Stomach smooth muscle (tissue), 2 donors: Measurements from ENCODE around the gene ENDOG.

Experiments
- H3K27ac ChIP-seq: one replicate; pipeline ENCODE4 v1.7.0; 2013; ENCODE audit warnings: mild to moderate bottlenecking, low read length, inconsistent platforms
- H3K27me3 ChIP-seq, 2 donors: one replicate each; pipeline ENCODE4 v1.7.0; 2013; ENCODE audit warnings: low read length in 2 of 2; ENCODE audit not compliant: insufficient read depth in 2 of 2, control insufficient read depth in 1 of 2
- H3K36me3 ChIP-seq, 2 donors: one replicate each; pipeline ENCODE4 v1.7.0; 2013; ENCODE audit warnings: low read length in 2 of 2; ENCODE audit not compliant: control insufficient read depth in 2 of 2, insufficient read depth in 2 of 2
- H3K4me1 ChIP-seq: one replicate; pipeline ENCODE4 v1.7.0; 2013; ENCODE audit warnings: low read length; ENCODE audit not compliant: control insufficient read depth, insufficient read depth
- H3K4me3 ChIP-seq, 2 donors: one replicate each; pipeline ENCODE4 v1.7.0; 2013; ENCODE audit warnings: low read length in 2 of 2
- H3K9ac ChIP-seq, 2 donors: one replicate each; pipeline ENCODE4 v1.7.0; 2013; ENCODE audit warnings: low read length in 2 of 2, mild to moderate bottlenecking in 1 of 2
- H3K9me3 ChIP-seq, 2 donors: one replicate each; pipeline ENCODE4 v1.7.0; 2013; ENCODE audit warnings: low read length in 2 of 2; ENCODE audit not compliant: control insufficient read depth in 2 of 2
- donor health status: healthy.
- donor health status: Pancreatic carcinoma.

ENDOG gene

DNA sequence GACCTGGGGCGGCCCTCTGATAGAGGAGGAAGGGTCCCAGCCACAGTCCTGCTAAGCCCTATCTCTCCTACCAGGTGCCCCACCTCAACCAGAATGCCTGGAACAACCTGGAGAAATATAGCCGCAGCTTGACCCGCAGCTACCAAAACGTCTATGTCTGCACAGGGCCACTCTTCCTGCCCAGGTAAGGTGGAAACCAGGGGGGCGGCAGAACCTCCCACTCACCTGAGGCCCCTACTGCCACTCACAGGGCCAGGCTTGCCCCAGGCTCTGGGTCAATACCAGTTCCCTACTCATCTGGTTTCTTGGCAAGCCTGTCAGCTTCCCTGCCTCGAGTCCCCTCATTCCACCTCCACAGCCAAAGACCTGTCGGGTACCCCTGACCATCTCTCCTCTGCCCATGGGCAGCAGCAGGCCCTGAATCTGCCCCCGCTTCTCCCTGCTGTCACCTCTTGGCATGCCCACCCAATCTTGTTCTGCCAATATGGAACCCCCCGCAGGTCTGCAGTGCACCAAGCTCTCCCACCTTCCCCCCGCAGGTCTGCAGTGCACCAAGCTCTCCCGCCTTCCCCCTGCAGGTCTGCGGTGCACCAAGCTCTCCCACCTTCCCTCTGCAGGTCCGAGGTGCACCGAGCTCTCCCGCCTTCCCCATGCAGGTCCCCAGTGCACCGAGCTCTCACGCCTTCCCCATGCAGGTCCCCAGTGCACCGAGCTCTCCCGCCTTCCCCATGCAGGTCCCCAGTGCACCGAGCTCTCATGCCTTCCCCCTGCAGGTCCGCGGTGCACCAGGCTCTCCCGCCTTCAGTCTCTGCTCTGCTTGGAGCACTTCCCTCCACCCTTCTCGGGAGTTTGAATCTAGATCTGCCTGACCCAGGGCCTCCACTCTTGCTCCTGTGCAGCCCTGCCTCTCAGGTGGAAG is 2.6 kb downstream of the ENDOG start:
- H3K36me3 ChIP-seq: peaks cover 16 to 28% of the 10 kb centered on the region in 2 donors

DNA sequence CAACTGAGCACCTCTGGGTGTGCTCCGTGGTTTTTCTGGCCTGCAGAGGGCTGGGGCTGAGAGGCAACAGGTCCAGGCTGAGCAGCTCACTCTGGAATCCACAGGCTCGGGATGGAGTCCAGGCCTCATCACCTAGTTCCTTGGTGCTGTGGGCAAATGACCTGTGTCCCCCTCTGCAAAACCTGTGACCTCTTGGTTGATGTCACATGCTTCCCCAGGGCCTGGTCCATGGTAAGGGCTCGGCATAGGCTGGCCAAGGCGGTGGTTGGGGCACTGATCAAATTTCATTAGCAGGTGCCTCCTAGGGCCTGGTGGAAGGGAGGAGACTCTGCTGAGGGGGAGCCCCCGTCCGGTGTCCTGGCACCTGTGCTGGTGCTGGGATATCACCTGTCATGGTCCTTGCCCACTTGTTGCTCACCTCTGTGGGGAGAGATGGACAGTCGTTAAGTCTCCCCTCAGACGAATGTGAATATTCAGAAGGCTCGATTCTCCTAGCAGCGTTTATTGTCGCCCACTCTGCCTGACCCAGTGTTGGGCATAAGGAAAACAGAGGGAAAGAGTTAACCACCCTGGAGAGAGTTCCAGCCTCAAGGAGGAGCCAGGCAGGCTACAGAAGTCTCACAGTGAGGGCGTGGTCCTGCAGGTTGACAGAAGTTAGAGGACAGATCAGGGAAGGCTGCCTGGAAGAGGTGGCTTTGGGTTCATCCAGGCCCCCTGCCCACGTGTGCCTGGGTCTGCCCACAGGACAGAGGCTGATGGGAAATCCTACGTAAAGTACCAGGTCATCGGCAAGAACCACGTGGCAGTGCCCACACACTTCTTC is 3.5 kb downstream of the ENDOG start:
- H3K9me3 ChIP-seq: no peaks in the 10 kb centered on the region
- H3K4me3 ChIP-seq: no peak overlapping the region
- no peaks in the 10 kb centered on the region for H3K27me3 ChIP-seq
- no peak overlapping the region for H3K27ac ChIP-seq
- peaks cover 17% of the 10 kb centered on the region for H3K4me1 ChIP-seq
- H3K36me3 ChIP-seq: peaks cover 22 to 35% of the 10 kb centered on the region in 2 donors
- no peak overlapping the region for H3K9ac ChIP-seq

More for the DNA sequence above, 2.6 kb downstream of the ENDOG start:
- Histone ChIP-seq H3K9me3 (no peaks in the 10 kb centered on the region), H3K27ac (peak overlapping the region; percentile 70), H3K9ac (no peak overlapping the region), H3K4me3 (no peak overlapping the region), H3K4me1 (peaks cover 17% of the 10 kb centered on the region), H3K27me3 (no peaks in the 10 kb centered on the region)

DNA sequence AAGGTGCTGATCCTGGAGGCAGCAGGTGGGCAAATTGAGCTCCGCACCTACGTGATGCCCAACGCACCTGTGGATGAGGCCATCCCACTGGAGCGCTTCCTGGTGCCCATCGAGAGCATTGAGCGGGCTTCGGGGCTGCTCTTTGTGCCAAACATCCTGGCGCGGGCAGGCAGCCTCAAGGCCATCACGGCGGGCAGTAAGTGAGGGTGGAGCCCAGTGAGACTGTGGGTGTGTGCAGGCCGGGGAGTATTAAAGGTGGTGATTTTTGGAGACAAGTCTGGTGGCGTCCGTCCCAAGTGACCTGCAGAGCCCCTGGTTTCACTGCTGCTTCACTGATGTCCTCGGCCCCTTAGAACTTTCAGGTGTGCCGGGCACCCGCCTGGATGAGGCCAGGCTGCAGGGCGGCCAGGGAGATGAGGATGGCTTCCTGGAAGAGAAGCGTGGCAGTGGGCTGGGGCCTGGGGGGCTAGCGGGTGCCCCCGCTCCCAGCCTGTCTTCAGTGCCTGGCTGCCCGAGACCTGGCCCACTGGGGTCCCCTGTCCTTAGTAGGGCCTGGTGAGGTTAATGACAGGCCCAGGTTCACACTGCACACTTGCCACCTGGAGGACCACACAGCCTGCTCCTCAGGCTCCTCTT is 4.2 kb downstream of the ENDOG start:
- H3K4me3 ChIP-seq: no peak overlapping the region
- H3K4me1 ChIP-seq: peaks cover 17% of the 10 kb centered on the region
- peaks cover 25 to 37% of the 10 kb centered on the region in 2 donors for H3K36me3 ChIP-seq
- no peak overlapping the region for H3K9ac ChIP-seq
- H3K9me3 ChIP-seq: no peaks in the 10 kb centered on the region
- no peak overlapping the region for H3K27ac ChIP-seq
- H3K27me3 ChIP-seq: no peaks in the 10 kb centered on the region

DNA sequence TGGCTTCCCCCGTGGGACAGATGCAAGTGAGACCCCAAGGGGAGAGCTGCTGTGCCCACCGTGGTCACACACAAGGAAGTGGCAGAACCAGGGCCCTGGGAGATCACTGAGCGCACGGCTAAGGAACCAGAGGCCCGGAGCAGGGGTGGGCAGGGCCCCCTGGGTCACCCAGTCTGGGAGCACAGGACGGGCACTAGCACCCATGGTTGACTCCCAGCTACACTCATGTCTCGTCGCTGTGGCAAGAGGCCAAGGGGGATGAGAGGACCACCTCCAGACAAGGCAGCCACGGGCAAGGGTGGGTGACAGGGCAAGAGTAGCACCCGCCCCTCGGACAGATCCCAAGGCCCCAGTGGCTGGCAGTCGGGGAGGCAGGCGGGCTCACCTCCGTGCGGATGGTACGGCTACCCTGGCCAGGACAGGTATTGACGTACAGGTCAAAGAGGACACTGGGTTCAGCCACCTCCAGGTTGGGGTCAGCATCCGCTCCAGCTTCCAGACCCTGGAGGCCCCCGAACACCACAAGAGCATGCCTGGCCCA is 5.1 kb downstream of the ENDOG start:
- H3K9ac ChIP-seq: no peak overlapping the region
- no peaks in the 10 kb centered on the region for H3K9me3 ChIP-seq
- peaks cover 18% of the 10 kb centered on the region for H3K4me1 ChIP-seq
- no peak overlapping the region for H3K4me3 ChIP-seq
- no peak overlapping the region for H3K27ac ChIP-seq
- peaks cover 25 to 37% of the 10 kb centered on the region in 2 donors for H3K36me3 ChIP-seq
- H3K27me3 ChIP-seq: no peaks in the 10 kb centered on the region

DNA sequence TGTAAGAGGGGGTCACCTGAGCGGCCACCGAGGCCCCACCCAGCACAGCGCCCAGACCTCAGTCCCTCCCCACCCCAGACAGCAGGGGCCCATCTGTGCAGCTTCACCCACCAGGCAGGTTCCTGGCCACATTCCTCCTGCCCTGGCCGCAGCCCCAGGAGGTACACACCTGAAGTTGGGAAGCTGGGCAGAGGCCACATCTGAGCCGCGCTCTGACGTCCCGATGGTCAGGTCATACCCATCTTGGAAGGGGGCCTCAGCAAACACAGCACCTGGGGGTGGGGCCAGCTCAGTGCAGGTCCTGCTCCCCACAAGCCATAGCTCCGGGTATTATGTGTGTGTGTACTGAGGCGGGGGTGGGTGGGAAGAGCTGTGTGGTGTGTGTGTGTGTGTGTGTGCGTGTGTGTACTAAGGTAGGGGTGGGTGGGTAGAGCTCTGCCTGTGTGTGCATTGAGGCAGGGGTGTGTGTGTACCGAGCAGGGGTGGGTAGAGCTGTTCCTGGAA is 5.7 kb downstream of the ENDOG start:
- Histone ChIP-seq H3K9ac (no peak overlapping the region), H3K4me1 (peaks cover 20% of the 10 kb centered on the region), H3K4me3 (no peak overlapping the region), H3K36me3 (peaks cover 25 to 37% of the 10 kb centered on the region in 2 donors), H3K27ac (no peak overlapping the region), H3K27me3 (no peaks in the 10 kb centered on the region), H3K9me3 (no peaks in the 10 kb centered on the region)

DNA sequence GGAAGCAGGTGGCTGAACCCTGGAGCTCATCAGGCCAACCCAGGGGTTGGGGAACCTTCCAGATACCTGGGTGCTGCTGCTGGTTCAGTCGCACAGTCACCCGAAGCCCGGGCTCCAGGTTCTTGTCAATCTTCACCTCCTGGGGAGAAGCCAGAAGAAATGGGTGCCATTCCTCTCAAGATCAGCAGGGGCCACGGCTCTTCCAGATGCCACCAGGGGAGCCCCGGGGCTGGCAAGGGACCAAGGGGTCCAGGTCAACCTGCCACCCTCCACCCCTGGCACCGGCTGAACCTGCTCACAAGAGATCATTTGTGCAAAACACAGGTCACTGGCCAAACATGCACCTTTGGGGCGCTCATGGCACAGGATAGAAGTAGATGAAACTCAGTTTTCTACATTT is 6.6 kb downstream of the ENDOG start:
- Histone ChIP-seq H3K27me3 (no peaks in the 10 kb centered on the region), H3K4me3 (no peak overlapping the region), H3K4me1 (peaks cover 16% of the 10 kb centered on the region), H3K27ac (no peak overlapping the region), H3K9ac (no peak overlapping the region), H3K9me3 (no peaks in the 10 kb centered on the region), H3K36me3 (peaks cover 25 to 37% of the 10 kb centered on the region in 2 donors)

DNA sequence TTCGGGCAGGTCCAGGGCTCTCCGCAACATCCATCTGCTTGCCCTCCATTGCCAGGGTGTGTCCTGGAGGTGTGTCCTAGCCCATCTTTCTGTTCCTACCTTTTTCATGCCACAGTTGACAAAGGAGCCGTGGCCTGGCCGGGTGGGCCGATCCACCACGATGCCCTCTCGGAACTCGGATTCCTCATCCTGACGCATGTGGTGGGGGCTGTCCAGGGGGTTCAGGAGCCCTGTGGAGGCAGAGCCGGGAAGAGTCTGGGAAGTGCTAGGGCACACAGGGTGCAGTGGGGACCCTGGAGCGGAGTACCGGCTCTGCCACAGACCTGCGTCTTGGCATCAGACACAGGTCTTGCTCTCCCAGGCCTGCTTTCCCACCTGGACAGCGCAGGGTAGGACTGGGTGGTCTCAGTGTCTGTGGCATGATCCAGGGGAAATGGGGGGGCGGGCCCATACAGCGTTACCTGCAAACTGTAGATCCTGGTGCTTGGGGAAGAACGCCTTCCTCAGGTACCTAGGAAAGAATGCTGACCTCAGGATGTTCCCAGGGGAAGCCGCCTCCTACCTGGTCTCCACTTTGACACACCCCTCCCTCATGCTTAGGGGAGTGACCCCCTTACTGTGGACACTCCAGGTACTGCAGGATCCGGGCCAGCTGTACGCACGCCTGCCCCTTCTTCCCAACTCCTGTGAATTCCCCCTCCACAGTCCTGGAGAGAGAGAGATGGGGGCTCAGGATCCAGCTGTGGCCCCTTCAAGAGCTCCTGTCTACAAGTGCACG is 7.8 kb downstream of the ENDOG start:
- peaks cover 25 to 37% of the 10 kb centered on the region in 2 donors for H3K36me3 ChIP-seq
- H3K4me1 ChIP-seq: peaks cover 16% of the 10 kb centered on the region
- no peak overlapping the region for H3K9ac ChIP-seq
- H3K27ac ChIP-seq: no peak overlapping the region
- H3K4me3 ChIP-seq: no peak overlapping the region
- H3K27me3 ChIP-seq: no peaks in the 10 kb centered on the region
- no peaks in the 10 kb centered on the region for H3K9me3 ChIP-seq

DNA sequence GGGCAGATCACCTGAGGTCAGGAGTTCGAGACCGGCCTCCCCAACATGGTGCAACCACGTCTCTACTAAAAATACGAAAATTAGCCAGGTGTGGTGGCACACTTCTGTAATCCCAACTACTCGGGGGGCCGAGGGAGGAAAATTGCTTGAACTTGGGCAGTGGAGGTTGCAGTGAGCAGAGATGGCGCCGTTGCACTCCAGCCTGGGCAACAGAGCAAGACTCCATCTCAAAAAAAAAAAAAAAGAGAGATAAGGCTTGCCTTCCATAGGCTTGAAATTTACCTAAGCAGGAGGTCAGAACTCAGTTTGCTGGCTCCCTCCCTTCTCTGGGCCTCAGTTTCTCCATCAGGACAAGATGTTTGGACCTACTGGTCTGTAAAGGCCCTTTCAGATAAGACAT is 10.0 kb downstream of the ENDOG start:
- Histone ChIP-seq H3K4me3 (no peak overlapping the region), H3K9ac (no peak overlapping the region), H3K27ac (no peak overlapping the region)

DNA sequence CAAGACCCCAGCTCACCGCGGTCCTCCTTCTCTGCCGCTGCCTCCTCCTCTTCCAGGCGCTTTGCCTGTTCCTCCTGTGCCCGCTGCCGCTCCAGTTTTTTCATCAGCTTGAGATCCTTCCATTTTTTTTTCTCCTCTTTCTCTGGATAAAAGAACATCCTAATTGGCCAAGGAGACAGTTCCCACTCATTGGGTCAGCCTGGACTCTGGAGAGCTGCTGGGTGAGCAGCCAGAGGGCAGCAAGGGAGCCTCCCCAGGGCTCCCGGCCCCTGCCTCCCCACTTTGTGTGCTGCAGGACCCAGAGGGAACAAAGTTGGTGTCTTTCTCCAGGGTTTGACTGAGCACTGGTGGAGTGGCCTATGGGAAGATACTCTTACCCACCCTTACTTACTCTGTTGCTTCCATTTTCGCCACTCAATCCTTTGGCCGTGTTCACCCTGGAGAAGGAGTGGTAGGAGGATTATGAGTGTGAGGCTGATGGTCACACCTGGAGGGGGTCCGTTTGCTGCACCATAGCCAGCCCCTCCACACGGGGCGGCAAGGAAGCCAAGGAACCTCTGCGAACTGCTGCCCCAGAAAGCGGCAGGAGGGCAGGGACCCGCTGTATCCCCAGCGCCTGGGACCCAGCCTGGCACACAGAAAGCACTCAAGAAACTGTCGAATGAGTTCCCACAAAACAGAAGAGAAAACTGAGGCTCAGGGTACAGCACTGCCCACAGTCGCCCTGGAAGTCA is 10.6 kb downstream of the ENDOG start:
- Histone ChIP-seq H3K4me1 (peaks cover 16% of the 10 kb centered on the region), H3K27ac (no peak overlapping the region), H3K9ac (peak overlapping the region; percentile 77 to 80), H3K36me3 (peaks cover 13 to 22% of the 10 kb centered on the region in 2 donors), H3K9me3 (no peaks in the 10 kb centered on the region), H3K4me3 (peak overlapping the region; percentile 71 to 89), H3K27me3 (no peaks in the 10 kb centered on the region)

More for the DNA sequence above, 10.0 kb downstream of the ENDOG start:
- no peaks in the 10 kb centered on the region for H3K9me3 ChIP-seq
- no peaks in the 10 kb centered on the region for H3K27me3 ChIP-seq
- peaks cover 16% of the 10 kb centered on the region for H3K4me1 ChIP-seq
- peaks cover 13 to 24% of the 10 kb centered on the region in 2 donors for H3K36me3 ChIP-seq
